HG03457 (cell line): ENCODE results near the gene CPPED1.

Source experiments
- ATAC-seq: cut with Tn5 transposase; IDR thresholded peaks from one replicate; pipeline ENCODE4 v1.9.1; 2021; ENCODE audit warnings: moderate number of reproducible peaks; ENCODE audit not compliant: unreplicated experiment

CPPED1 gene

GRCh38 chr16:12740986-12741610 is 62.6 kb downstream of the CPPED1 start:
- ATAC-seq = no peak

- no peak for ATAC-seq
Measured at GRCh38 chr16:12739738-12740137, 63.9 kb downstream of the CPPED1 start.

GRCh38 chr16:12737563-12737962 is 66.1 kb downstream of the CPPED1 start:
- no peak for ATAC-seq

GRCh38 chr16:12735805-12736204 is 67.9 kb downstream of the CPPED1 start:
- no peak for ATAC-seq

GRCh38 chr16:12732600-12732999 is 71.1 kb downstream of the CPPED1 start:
- no peak for ATAC-seq

- ATAC-seq = no peak
Measured at GRCh38 chr16:12729448-12729847, 74.2 kb downstream of the CPPED1 start.

GRCh38 chr16:12728469-12728868 is 75.2 kb downstream of the CPPED1 start:
- no peak for ATAC-seq

GRCh38 chr16:12724226-12724625 is 79.5 kb downstream of the CPPED1 start:
- no peak for ATAC-seq

GRCh38 chr16:12723681-12724080 is 80.0 kb downstream of the CPPED1 start:
- no peak for ATAC-seq

GRCh38 chr16:12721841-12722421 is 81.8 kb downstream of the CPPED1 start:
- ATAC-seq = no peak

- no peak for ATAC-seq
Measured at GRCh38 chr16:12719972-12720371, 83.7 kb downstream of the CPPED1 start.

- ATAC-seq = no peak
Measured at GRCh38 chr16:12716658-12717057, 87.0 kb downstream of the CPPED1 start.

- no peak for ATAC-seq
Measured at GRCh38 chr16:12709807-12710206, 93.9 kb downstream of the CPPED1 start.

- ATAC-seq = no peak
Measured at GRCh38 chr16:12708266-12708665, 95.4 kb downstream of the CPPED1 start.

- ATAC-seq = no peak
Measured at GRCh38 chr16:12706628-12707027, 97.1 kb downstream of the CPPED1 start.

GRCh38 chr16:12704492-12705111 is 99.1 kb downstream of the CPPED1 start:
- no peak for ATAC-seq

GRCh38 chr16:12703935-12704334 is 99.8 kb downstream of the CPPED1 start:
- no peak for ATAC-seq

GRCh38 chr16:12700161-12700560 is 103.5 kb downstream of the CPPED1 start:
- no peak for ATAC-seq

- ATAC-seq = no peak
Measured at GRCh38 chr16:12699161-12699560, 104.5 kb downstream of the CPPED1 start.

- no peak for ATAC-seq
Measured at GRCh38 chr16:12697437-12697836, 106.2 kb downstream of the CPPED1 start.

GRCh38 chr16:12695454-12695853 is 108.2 kb downstream of the CPPED1 start:
- ATAC-seq = no peak

GRCh38 chr16:12690024-12690423 is 113.7 kb downstream of the CPPED1 start:
- ATAC-seq = no peak
